Stimulated activated CD4-positive, alpha-beta T cell treated with anti-CD3 and anti-CD28 coated beads, Interleukin-1b, Interleukin-23, amount 100 ng/mL, for 1 hour (primary cell): ENCODE measurements around the gene CLEC12A.

Experiments
- DNase-seq, 2 donors: peaks; one replicate each; pipeline ENCODE4 v3.0.0-alpha.2; 2020; ENCODE audit warnings: low read depth in 2 of 2

The CLEC12A gene

DNA sequence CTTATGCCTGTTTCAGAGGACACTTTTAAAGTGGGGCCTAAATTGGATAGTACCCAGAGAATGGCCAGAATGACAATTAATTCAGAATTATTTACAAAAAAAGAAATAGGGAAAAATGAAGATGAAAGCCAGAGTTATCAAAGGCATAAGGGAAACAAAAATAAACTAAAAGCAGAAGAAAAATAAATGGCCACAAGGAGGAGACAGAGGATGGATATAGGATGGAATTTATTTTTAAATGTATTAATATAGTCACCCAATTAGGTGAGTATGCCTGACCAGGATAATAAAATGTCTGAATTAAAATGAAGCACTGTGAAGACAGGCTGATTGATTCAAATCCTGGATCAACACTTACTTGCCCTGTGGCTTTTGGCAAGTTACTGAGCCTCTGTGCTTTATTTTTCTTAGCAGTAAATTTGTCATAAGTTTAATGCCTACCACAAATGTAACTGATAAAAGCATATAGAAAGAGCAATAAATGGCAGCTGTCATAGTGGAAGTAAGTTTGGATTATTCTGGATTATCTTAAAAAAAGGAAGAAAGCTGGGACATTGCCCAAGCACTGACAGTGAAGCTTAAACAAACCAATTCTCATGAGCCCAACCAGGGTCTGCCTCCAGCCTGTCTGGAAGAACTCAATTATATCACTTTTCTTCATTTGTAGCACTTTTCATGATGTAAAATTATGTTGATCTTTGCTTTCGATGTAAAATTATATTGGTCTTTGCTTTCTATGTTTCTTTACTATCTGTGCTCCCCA lies 62.8 kb downstream of the CLEC12A start:
- no peak for DNase-seq
